Kidney epithelial cell (primary cell): ENCODE results near the gene SORL1. TPM values are rescaled to one million over a fixed set of nuclear protein-coding genes. Genes with fewer than 3 reads are reported as not detected.

Source experiments
- DNase-seq: peaks from one replicate; pipeline ENCODE4 v3.0.0-alpha.2; 2010; ENCODE audit warnings: low read depth
- H3K27me3 ChIP-seq: 2 replicates; pipeline ENCODE4 v1.6.0; 2011; ENCODE audit warnings: low read length; ENCODE audit not compliant: control insufficient read depth, insufficient read depth
- H3K36me3 ChIP-seq: 2 replicates; pipeline ENCODE4 v1.5.1; 2011; ENCODE audit warnings: low read length; ENCODE audit not compliant: control insufficient read depth, insufficient read depth
- H3K4me3 ChIP-seq: 2 replicates; pipeline ENCODE4 v1.5.1; 2011; ENCODE audit warnings: low read depth, mild to moderate bottlenecking, control low read depth, low read length
- total RNA-seq: library from RNA; depleted of rRNA; stranded (reverse); fragments of >200 nt; gene quantifications from 2 replicates; pipeline ENCODE4 v1.2.3, GENCODE V29; 2015
- TF ChIP-seq, protein P1 (sequence below): IDR thresholded peaks from 2 replicates; pipeline ENCODE4 v1.5.1; 2011; ENCODE audit warnings: mild to moderate bottlenecking, moderate library complexity, low read length, control low read depth, inconsistent platforms; ENCODE audit not compliant: insufficient read depth, poor library complexity, severe bottlenecking

SORL1 gene
- total RNA-seq, 1 donor from 2014 or later: 4.1 TPM

DNA sequence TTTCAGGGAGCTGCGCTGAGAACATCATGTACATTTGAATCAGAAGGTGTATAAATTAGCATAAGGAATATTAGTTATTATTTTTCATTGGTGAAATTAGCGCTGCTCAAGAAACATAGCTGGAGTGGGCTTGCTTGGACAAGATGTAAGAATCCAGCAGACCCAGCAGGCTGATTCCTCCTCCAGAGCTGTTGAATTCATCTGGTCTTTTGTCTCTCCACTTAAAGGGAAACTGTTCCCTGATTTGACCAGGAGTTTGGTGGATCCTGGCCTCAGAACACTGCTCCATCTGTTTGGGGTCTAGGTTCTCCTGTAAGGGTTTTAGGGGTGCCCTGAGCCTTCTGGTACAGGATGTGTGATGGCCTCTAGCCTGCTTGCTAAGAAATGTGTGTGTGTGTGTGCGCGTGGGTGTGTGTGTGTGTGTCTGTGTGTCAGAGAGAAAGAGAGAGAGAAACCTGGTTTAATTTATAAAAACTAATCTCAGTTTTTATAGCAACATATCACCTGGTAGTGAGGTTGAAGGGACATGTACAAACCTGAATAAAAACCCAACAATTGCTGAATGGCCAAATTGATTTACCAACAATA is 8.3 kb upstream of the SORL1 start:
- Histone ChIP-seq H3K36me3 (no peaks in the 10 kb centered on the region), H3K4me3 (no peak overlapping the region), H3K27me3 (no peaks in the 10 kb centered on the region)
- DNase-seq: no peak
- TF ChIP-seq, protein P1, sequence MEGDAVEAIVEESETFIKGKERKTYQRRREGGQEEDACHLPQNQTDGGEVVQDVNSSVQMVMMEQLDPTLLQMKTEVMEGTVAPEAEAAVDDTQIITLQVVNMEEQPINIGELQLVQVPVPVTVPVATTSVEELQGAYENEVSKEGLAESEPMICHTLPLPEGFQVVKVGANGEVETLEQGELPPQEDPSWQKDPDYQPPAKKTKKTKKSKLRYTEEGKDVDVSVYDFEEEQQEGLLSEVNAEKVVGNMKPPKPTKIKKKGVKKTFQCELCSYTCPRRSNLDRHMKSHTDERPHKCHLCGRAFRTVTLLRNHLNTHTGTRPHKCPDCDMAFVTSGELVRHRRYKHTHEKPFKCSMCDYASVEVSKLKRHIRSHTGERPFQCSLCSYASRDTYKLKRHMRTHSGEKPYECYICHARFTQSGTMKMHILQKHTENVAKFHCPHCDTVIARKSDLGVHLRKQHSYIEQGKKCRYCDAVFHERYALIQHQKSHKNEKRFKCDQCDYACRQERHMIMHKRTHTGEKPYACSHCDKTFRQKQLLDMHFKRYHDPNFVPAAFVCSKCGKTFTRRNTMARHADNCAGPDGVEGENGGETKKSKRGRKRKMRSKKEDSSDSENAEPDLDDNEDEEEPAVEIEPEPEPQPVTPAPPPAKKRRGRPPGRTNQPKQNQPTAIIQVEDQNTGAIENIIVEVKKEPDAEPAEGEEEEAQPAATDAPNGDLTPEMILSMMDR: no peak

DNA sequence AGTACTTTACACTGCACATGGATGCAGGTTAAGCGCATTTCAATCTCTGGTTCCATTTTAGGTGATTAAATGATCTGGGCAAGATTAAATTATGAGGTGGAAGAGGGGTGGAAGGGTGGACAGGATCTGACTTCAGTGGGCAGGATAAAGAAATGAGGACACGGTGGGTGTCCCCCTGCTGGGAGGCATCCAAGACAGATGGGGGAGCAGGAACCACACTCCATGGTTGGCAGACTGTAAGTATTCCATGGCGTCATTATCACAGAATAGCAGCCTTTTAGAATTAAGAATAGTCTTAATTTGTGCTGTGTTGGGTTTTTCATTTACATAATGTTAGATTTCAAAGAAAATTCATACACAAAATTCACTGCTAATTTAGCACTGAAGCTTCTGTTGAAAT is 7.6 kb upstream of the SORL1 start:
- TF ChIP-seq, protein P1: no peak

DNA sequence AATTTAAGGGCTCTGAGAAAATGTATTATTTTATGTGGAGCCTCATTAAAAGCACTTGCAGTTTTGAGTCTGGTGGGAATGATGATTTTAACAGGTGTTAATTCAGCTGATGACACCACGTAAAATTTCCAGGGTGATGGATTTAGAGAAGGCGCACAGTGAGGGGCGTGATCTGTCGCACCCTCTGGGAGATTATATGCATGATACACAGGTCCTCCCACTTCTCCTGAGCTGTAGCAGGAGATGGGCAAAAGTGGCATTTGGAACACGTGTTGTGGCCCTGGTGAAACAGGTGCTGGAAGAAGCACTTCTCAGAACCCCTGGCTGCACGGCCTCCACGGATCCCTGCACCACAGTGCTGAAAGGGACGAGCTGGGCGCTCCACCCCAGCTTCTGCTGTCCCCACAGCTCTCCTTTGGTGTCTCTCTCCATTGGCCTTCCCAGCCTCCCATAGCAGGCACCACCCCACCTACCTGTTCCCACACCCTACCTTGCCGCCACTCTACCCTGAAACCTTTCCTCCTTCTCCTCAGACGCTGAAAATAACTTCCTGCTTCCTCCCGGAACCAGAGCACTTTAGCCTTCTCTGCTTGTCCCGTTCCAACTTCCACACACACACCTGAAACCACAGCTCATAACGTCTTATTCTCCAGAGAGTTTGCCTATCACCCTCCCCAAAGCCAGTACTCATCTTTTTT is 6.9 kb upstream of the SORL1 start:
- no peak for DNase-seq
- Histone ChIP-seq H3K4me3 (no peak overlapping the region), H3K27me3 (no peaks in the 10 kb centered on the region), H3K36me3 (no peaks in the 10 kb centered on the region)
- TF ChIP-seq, protein P1: no peak

More for the DNA sequence above, 7.6 kb upstream of the SORL1 start:
- Histone ChIP-seq H3K36me3 (no peaks in the 10 kb centered on the region), H3K27me3 (no peaks in the 10 kb centered on the region), H3K4me3 (no peak overlapping the region)
- no peak for DNase-seq

DNA sequence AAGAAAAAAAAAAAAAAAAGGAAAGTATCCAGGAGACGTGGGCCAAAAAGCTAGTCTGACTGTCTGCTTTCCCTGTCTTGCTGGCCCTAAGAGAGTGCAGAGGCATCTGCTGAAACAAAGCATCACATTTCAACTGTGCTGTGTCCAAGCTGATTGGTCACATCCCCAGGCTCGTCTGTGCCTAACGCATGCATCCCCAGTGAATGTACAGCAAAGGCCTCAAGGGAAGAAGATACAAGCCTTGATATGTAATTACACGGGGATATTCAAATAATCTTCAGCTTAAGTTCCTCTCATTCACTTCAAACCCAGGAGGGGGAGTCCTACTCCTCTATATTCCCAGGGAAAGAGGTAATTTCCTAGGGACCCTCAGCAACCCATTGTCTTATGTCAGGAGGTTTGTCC is 5.4 kb upstream of the SORL1 start:
- Histone ChIP-seq H3K36me3 (no peaks in the 10 kb centered on the region), H3K27me3 (no peaks in the 10 kb centered on the region), H3K4me3 (no peak overlapping the region)
- DNase-seq: no peak
- TF ChIP-seq, protein P1: peak; percentile 16

DNA sequence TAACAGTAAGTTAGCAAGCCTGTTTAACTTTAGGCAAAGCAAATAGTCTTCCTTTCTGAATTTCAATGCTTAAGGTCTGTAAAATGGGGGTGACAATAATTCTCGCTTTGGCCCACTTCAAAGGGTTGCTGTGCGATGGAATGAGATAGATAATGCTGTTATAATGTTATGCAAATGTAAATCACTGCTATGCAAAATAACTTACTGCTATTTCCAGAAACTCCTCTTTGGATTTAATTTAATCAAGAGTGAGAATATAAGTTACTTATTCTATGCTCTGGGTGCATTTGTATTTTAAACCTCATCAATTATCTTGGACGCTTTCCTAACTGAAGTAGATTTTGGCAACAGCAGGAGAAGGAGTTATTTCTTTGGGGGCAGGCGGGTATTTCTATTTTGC is 4.1 kb upstream of the SORL1 start:
- TF ChIP-seq, protein P1: no peak
- peaks cover 6% of the 10 kb centered on the region for H3K27me3 ChIP-seq
- no peak for DNase-seq
- H3K36me3 ChIP-seq: no peaks in the 10 kb centered on the region
- no peak overlapping the region for H3K4me3 ChIP-seq
